ENCODE measurements around the gene HMGXB4.

DNA sequence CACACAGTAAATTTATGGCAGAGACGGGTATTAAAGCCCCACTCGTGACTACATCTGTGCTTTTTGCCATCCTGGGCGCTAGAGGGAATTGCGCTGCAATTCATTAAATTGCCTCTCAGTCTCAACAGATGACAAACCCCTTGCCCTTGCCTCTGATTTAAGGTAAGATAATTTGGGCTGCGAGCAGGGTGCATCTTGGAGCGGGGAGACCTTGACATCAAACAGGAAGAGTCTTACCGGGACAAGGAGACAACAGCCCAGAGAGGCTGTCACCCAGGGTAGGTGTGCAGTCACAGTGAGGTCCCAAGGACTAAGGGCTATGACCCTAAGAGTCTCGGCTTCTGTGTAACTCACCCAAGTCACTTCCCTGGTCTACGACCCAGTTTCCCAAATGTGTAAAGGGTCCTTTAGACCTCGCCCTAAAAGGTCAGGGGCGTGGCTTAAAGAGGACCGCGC lies 42.0 kb downstream of the HMGXB4 start:
- TF ChIP-seq POLR2AphosphoS5 (IDR thresholded peaks at IDR 0.05) (no peak), POLR2A (IDR thresholded peaks at IDR 0.05) (no peak)

Measured in gastroesophageal sphincter (tissue), 2 donors.